Natural killer cell (primary cell): ENCODE data around the gene KCNJ10. TPM values are rescaled to one million over a fixed set of nuclear protein-coding genes. Genes with fewer than 3 reads are reported as not detected.

ENCODE experiments used
- ATAC-seq, 3 donors: fragments of 150-1000 bp in 2 of 3; fragments of 200-7000 bp in 1 of 3; cut with Tn5 transposase; 1 replicate in 1 of 3; 2 replicates in 2 of 3; pipeline ENCODE4 v1.10.0; 2021; ENCODE audit warnings: mild to moderate bottlenecking in 2 of 3, moderate library complexity in 2 of 3
- DNase-seq, 2 donors: peaks; one replicate each; pipeline versions ENCODE4 v3.0.0 to v3.0.0-alpha.2; 2013 to 2021; ENCODE audit warnings: mixed read lengths in 1 of 2
- H3K27ac ChIP-seq: one replicate; pipeline ENCODE4 v1.5.1; 2013; ENCODE audit warnings: mild to moderate bottlenecking, low read length
- H3K27me3 ChIP-seq: one replicate; pipeline ENCODE4 v1.6.1; 2013; ENCODE audit warnings: low read length; ENCODE audit not compliant: control insufficient read depth, insufficient read depth
- H3K36me3 ChIP-seq: one replicate; pipeline ENCODE4 v1.6.1; 2013; ENCODE audit warnings: low read length; ENCODE audit not compliant: control insufficient read depth, insufficient read depth
- H3K4me1 ChIP-seq: one replicate; pipeline ENCODE4 v1.6.1; 2013; ENCODE audit warnings: low read length; ENCODE audit not compliant: control insufficient read depth, insufficient read depth
- H3K4me3 ChIP-seq: one replicate; pipeline ENCODE4 v1.5.1; 2013; ENCODE audit warnings: low read length
- H3K9me3 ChIP-seq: one replicate; pipeline ENCODE4 v1.6.1; 2013; ENCODE audit warnings: low read length; ENCODE audit not compliant: control insufficient read depth, insufficient read depth
- H3K27ac Mint-ChIP-seq, 2 donors: one replicate each; pipeline ENCODE4 v1.8.0; 2022; ENCODE audit warnings: mild to moderate bottlenecking in 2 of 2, mixed read lengths in 2 of 2, moderate library complexity in 1 of 2
- H3K27me3 Mint-ChIP-seq, 2 donors: one replicate each; pipeline ENCODE4 v1.8.0; 2022; ENCODE audit warnings: low read depth in 2 of 2, mixed read lengths in 2 of 2
- H3K36me3 Mint-ChIP-seq: one replicate; pipeline ENCODE4 v1.8.0; 2022; ENCODE audit warnings: mixed read lengths
- H3K4me1 Mint-ChIP-seq, 2 donors: one replicate each; pipeline ENCODE4 v1.8.0; 2022; ENCODE audit warnings: mixed read lengths in 2 of 2
- H3K4me3 Mint-ChIP-seq: one replicate; pipeline ENCODE4 v1.8.0; 2022; ENCODE audit warnings: mild to moderate bottlenecking, moderate library complexity, mixed read lengths
- H3K9me3 Mint-ChIP-seq, 2 donors: one replicate each; pipeline ENCODE4 v1.8.0; 2022; ENCODE audit warnings: mixed read lengths in 2 of 2
- CTCF ChIP-seq: fragments of 200-600 bp; IDR thresholded peaks from one replicate; pipeline ENCODE4 v1.8.0; 2022; ENCODE audit warnings: antibody characterized with exemption
- WGBS: methylation state at CpG from one replicate; pipeline ENCODE4 v1.1.7; 2013; ENCODE audit warnings: missing lambda C conversion rate; ENCODE audit not compliant: insufficient coverage; 5-methylcytosine and 5-hydroxymethylcytosine counted together
- intact Hi-C: fragments of 100-400 bp; cut with micrococcal nuclease; formaldehyde crosslinking; loops from one replicate; pipeline ENCODE4 v1.14.2; 2022
- total RNA-seq, 4 donors: library from RNA; stranded (reverse); fragments of 120-200 nt in 1 of 4; gene quantifications; one replicate each; pipeline versions ENCODE4 v1.2.3 to v1.2.4, GENCODE V29; 2013 to 2022

Gene KCNJ10
- total RNA-seq, 3 donors from 2014 or later (not counting 1 experiment from before 2014, with no cell fraction given) = not detected

- intact Hi-C loops = no loop called here
- H3K27ac Mint-ChIP-seq = no peak overlapping the region
- no peaks in the 10 kb centered on the region for H3K9me3 ChIP-seq
- H3K27me3 Mint-ChIP-seq = no peaks in the 10 kb centered on the region
- no peak overlapping the region for H3K4me3 ChIP-seq
- ATAC-seq (no peak), DNase-seq (no peak)
- peaks cover 13 to 35% of the 10 kb centered on the region in 2 donors for H3K4me1 Mint-ChIP-seq
- TF ChIP-seq CTCF = no peak
- peaks cover 24% of the 10 kb centered on the region for H3K4me1 ChIP-seq
- no peak overlapping the region for H3K4me3 Mint-ChIP-seq
- no peaks in the 10 kb centered on the region for H3K36me3 Mint-ChIP-seq
- H3K27me3 ChIP-seq = no peaks in the 10 kb centered on the region
- WGBS = 100% methylated on average over 4 of the region's 4 CpGs
- peaks cover 38% of the 10 kb centered on the region for H3K36me3 ChIP-seq
- H3K27ac ChIP-seq = no peak overlapping the region
- H3K9me3 Mint-ChIP-seq = no peaks in the 10 kb centered on the region
Measured at GRCh38 chr1:160094291-160094625, 24.3 kb upstream of the KCNJ10 start.

DNA sequence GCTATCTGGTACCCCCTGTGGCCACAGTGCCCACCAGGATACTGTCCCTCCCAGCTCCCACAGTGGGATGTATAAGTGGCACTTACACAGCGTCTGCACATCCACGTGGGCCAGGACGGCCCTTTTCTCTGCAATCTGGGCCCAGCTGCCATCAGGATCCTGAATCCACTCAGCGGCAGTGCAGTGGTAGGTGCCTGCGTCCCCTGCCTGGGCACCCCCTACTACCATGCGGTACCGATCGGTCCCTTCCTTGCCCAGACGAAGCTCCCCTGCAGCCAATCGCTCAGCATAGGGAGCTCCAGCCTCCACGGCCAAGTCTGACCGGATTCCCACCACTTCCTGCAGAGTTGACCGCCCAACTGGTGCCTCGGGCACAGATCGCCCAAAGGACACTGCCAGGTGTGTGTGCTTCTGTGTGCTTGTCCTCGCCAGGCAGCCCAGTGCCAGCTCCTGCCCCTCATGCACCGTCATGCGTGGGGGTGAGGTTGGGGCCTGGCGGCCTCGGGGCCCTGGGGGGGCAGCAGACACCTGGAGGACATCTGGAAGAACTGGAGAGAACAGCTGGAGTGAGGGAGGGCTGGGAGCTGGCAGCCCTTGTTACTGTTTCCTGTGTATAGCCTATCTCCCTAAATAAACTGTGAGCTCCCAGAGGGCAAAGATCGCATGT, 23.8 kb upstream of the KCNJ10 start:
- no peaks in the 10 kb centered on the region for H3K9me3 ChIP-seq
- Mint-ChIP-seq H3K4me1 (peaks cover 11 to 31% of the 10 kb centered on the region in 2 donors), H3K4me3 (no peak overlapping the region), H3K27ac (no peak overlapping the region), H3K36me3 (peaks cover under 1% of the 10 kb centered on the region), H3K27me3 (no peaks in the 10 kb centered on the region), H3K9me3 (no peaks in the 10 kb centered on the region)
- H3K4me3 ChIP-seq = no peak overlapping the region
- intact Hi-C loops = no loop called here
- ATAC-seq (no peak), DNase-seq (no peak)
- H3K36me3 ChIP-seq = peaks cover 41% of the 10 kb centered on the region
- H3K4me1 ChIP-seq = peaks cover 21% of the 10 kb centered on the region
- WGBS = 95% methylated on average over 21 of the region's 21 CpGs
- H3K27ac ChIP-seq = no peak overlapping the region
- no peaks in the 10 kb centered on the region for H3K27me3 ChIP-seq
- TF ChIP-seq CTCF = no peak

DNA sequence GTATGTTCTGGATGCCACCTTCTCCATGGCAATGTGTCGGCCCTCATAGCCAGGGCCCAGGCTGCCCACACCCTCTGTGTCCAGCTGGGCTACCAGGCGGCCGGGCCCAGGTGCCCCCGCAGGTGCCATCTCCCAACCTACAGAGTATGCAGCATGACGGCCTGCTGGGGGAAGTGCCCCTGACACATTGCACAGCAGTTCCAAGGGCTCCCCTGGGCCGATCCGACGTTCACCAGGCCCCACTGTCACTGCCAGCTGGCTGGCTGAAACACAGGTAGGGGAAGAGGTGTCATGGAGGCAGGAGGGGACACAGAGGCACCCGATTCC, 23.1 kb upstream of the KCNJ10 start:
- Histone ChIP-seq H3K36me3 (peaks cover 46% of the 10 kb centered on the region), H3K4me1 (peaks cover 19% of the 10 kb centered on the region), H3K27me3 (no peaks in the 10 kb centered on the region), H3K9me3 (no peaks in the 10 kb centered on the region), H3K27ac (no peak overlapping the region), H3K4me3 (no peak overlapping the region)
- ATAC-seq (no peak), DNase-seq (no peak)
- H3K36me3 Mint-ChIP-seq = peaks cover 8% of the 10 kb centered on the region
- no peaks in the 10 kb centered on the region for H3K9me3 Mint-ChIP-seq
- peaks cover 10 to 31% of the 10 kb centered on the region in 2 donors for H3K4me1 Mint-ChIP-seq
- H3K27me3 Mint-ChIP-seq = no peaks in the 10 kb centered on the region
- intact Hi-C loops = no loop called here
- 77% methylated on average over 9 of the region's 9 CpGs for WGBS
- no peak for TF ChIP-seq CTCF
- no peak overlapping the region for H3K4me3 Mint-ChIP-seq
- H3K27ac Mint-ChIP-seq = no peak overlapping the region
